CD14-positive monocyte (primary cell): Measurements from ENCODE around the gene HS1BP3. TPM values are rescaled to one million over a fixed set of nuclear protein-coding genes. Genes with fewer than 3 reads are reported as not detected.

ENCODE experiments used
- DNase-seq, 3 donors: peaks; one replicate each; pipeline ENCODE4 v3.0.0-alpha.2; 2011 to 2022
- H2AFZ ChIP-seq: 2 replicates; pipeline ENCODE4 v1.6.0; 2012; ENCODE audit warnings: mild to moderate bottlenecking, low read depth, low read length, inconsistent platforms; ENCODE audit not compliant: insufficient read depth, poor library complexity, severe bottlenecking
- H3K27ac ChIP-seq, 2 donors: 1 replicate in 1 of 2; 2 replicates in 1 of 2; pipeline ENCODE4 v1.5.1; 2012 to 2013; ENCODE audit warnings: low read length in 2 of 2, control low read depth in 1 of 2, inconsistent platforms in 1 of 2, low read depth in 1 of 2, mild to moderate bottlenecking in 1 of 2
- H3K27me3 ChIP-seq, 2 donors: one replicate each; pipeline versions ENCODE4 v1.6.0 to v1.6.1; 2011 to 2013; ENCODE audit warnings: low read length in 2 of 2; ENCODE audit not compliant: control insufficient read depth in 2 of 2, insufficient read depth in 2 of 2
- H3K36me3 ChIP-seq, 2 donors: replicated peaks in 1 of 2; 1 replicate in 1 of 2; 2 replicates in 1 of 2; pipeline versions ENCODE4 v1.5.1 to v1.6.1; 2012 to 2013; ENCODE audit warnings: low read length in 2 of 2, control low read depth in 1 of 2, inconsistent platforms in 1 of 2, mild to moderate bottlenecking in 1 of 2; ENCODE audit not compliant: insufficient read depth in 2 of 2, control insufficient read depth in 1 of 2
- H3K4me1 ChIP-seq, 2 donors: 1 replicate in 1 of 2; 2 replicates in 1 of 2; pipeline versions ENCODE4 v1.5.1 to v1.6.1; 2012 to 2013; ENCODE audit warnings: low read length in 2 of 2, control low read depth in 1 of 2, inconsistent platforms in 1 of 2, mild to moderate bottlenecking in 1 of 2, moderate library complexity in 1 of 2; ENCODE audit not compliant: insufficient read depth in 2 of 2, control insufficient read depth in 1 of 2
- H3K4me2 ChIP-seq: replicated peaks from 2 replicates; pipeline ENCODE3; 2012; ENCODE audit warnings: low read length, moderate library complexity, mild to moderate bottlenecking; ENCODE audit not compliant: poor library complexity, severe bottlenecking; ENCODE audit errors: extremely low read depth
- H3K4me3 ChIP-seq, 3 experiments: fragments of 200-600 bp in 1 of 3; sonication (generic) in 1 of 3; replicated peaks in 1 of 3; 1 replicate in 2 of 3; 2 replicates in 1 of 3; pipeline ENCODE4 v1.5.1; 2011 to 2013; ENCODE audit warnings: low read length in 3 of 3, mild to moderate bottlenecking in 3 of 3, control low read depth in 2 of 3, low read depth in 2 of 3, inconsistent platforms in 1 of 3, moderate library complexity in 1 of 3
- H3K79me2 ChIP-seq: 2 replicates; pipeline ENCODE4 v1.6.0; 2012; ENCODE audit warnings: mild to moderate bottlenecking, control low read depth, inconsistent platforms, low read length, moderate library complexity; ENCODE audit not compliant: insufficient read depth
- H3K9ac ChIP-seq: 2 replicates; pipeline ENCODE4 v1.6.0; 2017; ENCODE audit warnings: low read length, mild to moderate bottlenecking; ENCODE audit not compliant: insufficient read depth, poor library complexity, severe bottlenecking
- H3K9me3 ChIP-seq, 2 donors: replicated peaks in 1 of 2; 1 replicate in 1 of 2; 2 replicates in 1 of 2; pipeline versions ENCODE4 v1.5.1 to v1.6.1; 2012 to 2013; ENCODE audit warnings: low read length in 2 of 2, control low read depth in 1 of 2; ENCODE audit not compliant: control insufficient read depth in 1 of 2, insufficient read depth in 1 of 2
- H4K20me1 ChIP-seq: 2 replicates; pipeline ENCODE4 v1.6.0; 2012; ENCODE audit warnings: mild to moderate bottlenecking, low read length, control low read depth, moderate library complexity; ENCODE audit not compliant: insufficient read depth
- H3K27ac Mint-ChIP-seq, 7 donors: one replicate each; pipeline ENCODE4 v1.8.0; 2020; ENCODE audit warnings: mild to moderate bottlenecking in 7 of 7, mixed read lengths in 7 of 7, moderate library complexity in 6 of 7, inconsistent platforms in 2 of 7
- H3K27me3 Mint-ChIP-seq, 3 donors: one replicate each; pipeline ENCODE4 v1.8.0; 2021 to 2022; ENCODE audit warnings: low read depth in 3 of 3, mild to moderate bottlenecking in 3 of 3, mixed read lengths in 3 of 3, moderate library complexity in 3 of 3, inconsistent platforms in 1 of 3
- H3K36me3 Mint-ChIP-seq, 2 donors: one replicate each; pipeline ENCODE4 v1.8.0; 2020; ENCODE audit warnings: mixed read lengths in 2 of 2, inconsistent platforms in 1 of 2, mild to moderate bottlenecking in 1 of 2
- H3K4me1 Mint-ChIP-seq: one replicate; pipeline ENCODE4 v1.8.0; 2020; ENCODE audit warnings: mild to moderate bottlenecking, mixed read lengths
- H3K4me3 Mint-ChIP-seq, 2 donors: one replicate each; pipeline ENCODE4 v1.8.0; 2020; ENCODE audit warnings: mild to moderate bottlenecking in 2 of 2, mixed read lengths in 2 of 2, moderate library complexity in 1 of 2
- H3K9me3 Mint-ChIP-seq, 7 donors: one replicate each; pipeline ENCODE4 v1.8.0; 2020 to 2022; ENCODE audit warnings: mixed read lengths in 7 of 7, mild to moderate bottlenecking in 6 of 7, moderate library complexity in 6 of 7, inconsistent platforms in 2 of 7
- CTCF ChIP-seq: fragments of 200-600 bp; IDR thresholded peaks from one replicate; pipeline ENCODE4 v1.8.0; 2022; ENCODE audit warnings: antibody characterized with exemption, mild to moderate bottlenecking
- WGBS: methylation state at CpG from one replicate; pipeline ENCODE4 v1.1.5; 2013; ENCODE audit warnings: missing lambda C conversion rate; ENCODE audit not compliant: insufficient coverage; 5-methylcytosine and 5-hydroxymethylcytosine counted together
- intact Hi-C, 2 donors: fragments of 100-400 bp; cut with micrococcal nuclease; formaldehyde crosslinking; loops; one replicate each; pipeline versions ENCODE4 v1.15.0 to v1.15.1; 2023
- polyA plus RNA-seq, 3 donors: library from polyadenylated mRNA; depleted of rRNA in 1 of 3; unstranded in 2 of 3; stranded (reverse) in 1 of 3; fragments of 300-500 nt in 2 of 3; fragments of >200 nt in 1 of 3; fragmentation: Illumina TruSeq in 2 of 3; gene quantifications; 1 replicate in 2 of 3; 2 replicates in 1 of 3; pipeline ENCODE4 v1.2.3, GENCODE V29; 2012 to 2021

The HS1BP3 gene
- polyA plus RNA-seq, 3 donors = 45.1 to 48.9 (median 45.4) TPM

- H3K36me3 Mint-ChIP-seq = no peaks in the 10 kb centered on the region
- DNase-seq = no peak
- H3K4me2 ChIP-seq = no peak overlapping the region
- no peak overlapping the region for H3K9ac ChIP-seq
- no peak overlapping the region for H3K4me3 Mint-ChIP-seq
- no peak overlapping the region for H3K4me3 ChIP-seq
- H2AFZ ChIP-seq = no peak overlapping the region
- no peaks in the 10 kb centered on the region for H3K4me1 ChIP-seq
- H3K27ac Mint-ChIP-seq = no peak overlapping the region
- H4K20me1 ChIP-seq = no peaks in the 10 kb centered on the region
- TF ChIP-seq CTCF = no peak
- H3K27me3 ChIP-seq = no peaks in the 10 kb centered on the region
- WGBS = 85% methylated on average over 11 of the region's 11 CpGs
- peaks cover 2 to 13% (median 3%) of the 10 kb centered on the region in 3 donors for H3K27me3 Mint-ChIP-seq
- no peaks in the 10 kb centered on the region for H3K36me3 ChIP-seq
- no peaks in the 10 kb centered on the region for H3K79me2 ChIP-seq
- H3K9me3 ChIP-seq = peaks cover 5 to 8% of the 10 kb centered on the region in 2 donors
- H3K9me3 Mint-ChIP-seq = peaks cover 2 to 15% (median 8%) of the 10 kb centered on the region in 7 donors
- no peaks in the 10 kb centered on the region for H3K4me1 Mint-ChIP-seq
- H3K27ac ChIP-seq = no peak overlapping the region
- intact Hi-C loops = no loop called here
These were observed 66.2 kb downstream of the HS1BP3 start for GRCh38 chr2:20584399-20585358.

DNA sequence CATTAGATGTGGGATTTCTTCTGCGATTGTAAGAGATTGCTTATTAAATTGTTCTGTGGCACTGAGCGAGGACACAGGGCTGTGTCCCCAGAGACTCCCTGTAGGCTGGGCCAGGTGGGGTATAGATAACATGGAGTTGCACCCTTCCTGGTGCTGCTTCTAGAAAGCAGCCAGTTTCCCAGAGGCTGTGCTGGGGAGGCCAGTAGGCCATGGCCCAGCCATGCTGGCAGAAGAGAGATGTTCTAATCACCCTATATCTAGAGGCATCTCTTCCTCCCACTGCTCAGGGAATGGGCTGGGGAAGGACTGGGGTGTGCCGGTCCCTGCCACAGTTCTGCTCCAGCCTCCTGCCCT is 66.9 kb downstream of the HS1BP3 start:
- intact Hi-C loops = no loop called here
- Mint-ChIP-seq H3K9me3 (peaks cover 2 to 15% (median 8%) of the 10 kb centered on the region in 7 donors), H3K27me3 (peaks cover 2 to 10% (median 3%) of the 10 kb centered on the region in 3 donors), H3K4me3 (no peak overlapping the region), H3K36me3 (no peaks in the 10 kb centered on the region), H3K27ac (no peak overlapping the region), H3K4me1 (no peaks in the 10 kb centered on the region)
- Histone ChIP-seq H2AFZ (no peak overlapping the region), H3K4me3 (no peak overlapping the region), H3K79me2 (no peaks in the 10 kb centered on the region), H3K27ac (no peak overlapping the region), H3K4me2 (no peak overlapping the region), H3K27me3 (no peaks in the 10 kb centered on the region), H4K20me1 (no peaks in the 10 kb centered on the region), H3K9ac (no peak overlapping the region), H3K9me3 (peaks cover 5 to 8% of the 10 kb centered on the region in 2 donors), H3K36me3 (no peaks in the 10 kb centered on the region), H3K4me1 (no peaks in the 10 kb centered on the region)
- TF ChIP-seq CTCF = no peak
- 30% methylated on average over 1 of the region's 3 CpGs for WGBS
- no peak for DNase-seq
